Skeletal muscle cell (primary cell): Measurements from ENCODE around the gene VPS29.
A peak's percentile ranks its signal among the peaks of the same experiment; 100 is the strongest.
"Not testable (repeated sequence)": the region's sequence is repeated elsewhere in the genome, so short reads cannot be mapped to it uniquely, and the experiment has no call there.

ENCODE experiments used
- DNase-seq: peaks from one replicate; pipeline ENCODE4 v3.0.0-alpha.2; 2010; ENCODE audit warnings: low read depth
- H3K4me3 ChIP-seq: 2 replicates; pipeline ENCODE4 v1.5.1; 2011; ENCODE audit warnings: low read depth, mild to moderate bottlenecking, control low read depth, low read length, moderate library complexity

VPS29 gene

GRCh38 chr12:110501752-110502738 lies at the start of gene VPS29, which contains the start of gene RAD9B:
Gene VPS29 (minus strand): TSS chr12:110502111. CDS start chr12:110502051, 60 bp downstream.
Gene RAD9B (plus strand): TSS chr12:110502331. CDS start chr12:110502338, 7 bp downstream.
- DNase-seq, result peak; percentile 94

DNA sequence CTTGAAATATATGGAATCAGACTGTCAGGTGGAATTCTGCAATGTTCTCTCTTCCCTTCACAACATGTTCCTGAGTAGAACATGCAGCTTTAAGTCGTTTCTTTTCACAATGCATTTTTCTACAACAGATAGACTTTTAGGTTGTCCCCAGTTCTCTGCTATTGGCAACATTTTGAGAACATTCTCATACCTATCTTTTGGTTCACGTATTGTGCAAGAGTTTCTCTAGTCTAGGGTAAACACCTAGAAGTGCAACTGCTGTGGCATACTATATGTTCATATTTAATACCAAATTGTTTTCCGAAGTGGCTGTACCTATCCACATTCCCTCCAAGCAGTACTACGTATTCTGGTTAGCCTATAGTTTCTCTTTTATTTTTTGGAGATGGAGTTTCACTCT lies 49.1 kb upstream of the VPS29 start:
- no peak overlapping the region for H3K4me3 ChIP-seq
- no peak for DNase-seq

More at GRCh38 chr12:110501752-110502738, at the start of gene VPS29, which contains the start of gene RAD9B:
- H3K4me3 ChIP-seq, result peak within 1 kb of the TSS; percentile 98

GRCh38 chr12:110549716-110550115 lies 47.8 kb upstream of the VPS29 start:
- H3K4me3 ChIP-seq, result no peak overlapping the region
- DNase-seq, result no peak

- no peak for DNase-seq
- no peak overlapping the region for H3K4me3 ChIP-seq
Observed at GRCh38 chr12:110548678-110549077, 46.8 kb upstream of the VPS29 start.

- H3K4me3 ChIP-seq, result no peak overlapping the region
- no peak for DNase-seq
Observed at GRCh38 chr12:110547090-110547489, 45.2 kb upstream of the VPS29 start.

DNA sequence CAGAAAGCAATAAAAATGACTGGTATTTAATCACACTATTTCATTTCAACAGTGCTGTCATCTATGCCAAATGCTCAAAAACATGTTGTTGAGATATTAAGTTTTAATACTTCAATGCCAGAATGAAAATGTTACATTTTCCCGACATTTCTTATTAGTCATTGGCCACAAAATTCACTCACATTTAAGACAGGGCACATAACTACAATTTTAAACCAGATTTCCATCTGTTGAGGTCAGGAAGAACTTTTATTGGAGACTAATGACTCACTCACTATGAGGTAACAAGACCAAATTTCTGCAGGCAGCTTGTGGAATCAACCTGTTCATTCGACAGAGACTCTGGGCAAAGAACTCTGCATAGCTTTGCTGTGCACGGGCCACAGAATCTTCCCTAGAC lies 44.4 kb upstream of the VPS29 start:
- DNase-seq, result peak; percentile 69
- no peak overlapping the region for H3K4me3 ChIP-seq

DNA sequence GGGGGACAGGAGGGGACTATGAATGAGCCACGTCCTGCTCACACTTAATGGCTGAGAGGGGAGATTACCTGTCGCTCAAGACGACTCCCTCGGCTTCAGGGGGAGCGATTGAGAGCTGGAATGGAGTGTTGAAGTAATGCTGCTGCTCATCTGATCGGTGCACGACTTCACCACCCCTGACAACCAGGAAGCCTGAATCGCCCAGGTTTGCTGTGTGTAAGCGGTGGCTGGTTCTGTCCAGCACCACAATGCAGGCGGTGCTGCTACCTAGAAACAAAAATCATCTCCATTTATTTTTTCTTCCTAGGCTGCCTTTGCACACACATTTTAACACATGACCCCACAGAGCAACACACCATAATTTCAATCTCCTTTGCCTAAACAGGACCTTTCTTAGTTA lies 43.9 kb upstream of the VPS29 start:
- DNase-seq, result no peak

GRCh38 chr12:110545259-110545658 lies 43.3 kb upstream of the VPS29 start:
- DNase-seq, result peak; percentile 91
- H3K4me3 ChIP-seq, result not testable (repeated sequence)

More for the DNA sequence above, 43.9 kb upstream of the VPS29 start:
- H3K4me3 ChIP-seq, result no peak overlapping the region

DNA sequence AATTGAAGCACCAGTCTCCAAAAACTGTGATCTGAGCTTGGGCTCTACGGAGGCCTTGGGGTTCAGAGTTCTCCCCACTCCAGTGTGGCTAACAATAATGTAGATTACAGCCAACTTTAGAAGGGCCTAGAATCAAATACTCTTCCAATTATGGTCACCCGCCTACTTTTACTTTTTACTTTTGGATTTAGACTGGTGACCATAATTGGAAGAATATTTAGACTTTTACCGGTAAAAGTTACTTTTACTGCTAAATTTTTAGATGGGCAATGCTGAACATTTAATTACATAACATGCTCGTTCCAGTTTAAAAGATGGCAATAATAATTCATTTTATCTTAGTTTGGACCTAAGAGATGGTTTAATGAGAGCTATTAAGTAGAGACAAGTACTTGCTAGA lies 42.1 kb upstream of the VPS29 start:
- H3K4me3 ChIP-seq, result no peak overlapping the region
- DNase-seq, result no peak

DNA sequence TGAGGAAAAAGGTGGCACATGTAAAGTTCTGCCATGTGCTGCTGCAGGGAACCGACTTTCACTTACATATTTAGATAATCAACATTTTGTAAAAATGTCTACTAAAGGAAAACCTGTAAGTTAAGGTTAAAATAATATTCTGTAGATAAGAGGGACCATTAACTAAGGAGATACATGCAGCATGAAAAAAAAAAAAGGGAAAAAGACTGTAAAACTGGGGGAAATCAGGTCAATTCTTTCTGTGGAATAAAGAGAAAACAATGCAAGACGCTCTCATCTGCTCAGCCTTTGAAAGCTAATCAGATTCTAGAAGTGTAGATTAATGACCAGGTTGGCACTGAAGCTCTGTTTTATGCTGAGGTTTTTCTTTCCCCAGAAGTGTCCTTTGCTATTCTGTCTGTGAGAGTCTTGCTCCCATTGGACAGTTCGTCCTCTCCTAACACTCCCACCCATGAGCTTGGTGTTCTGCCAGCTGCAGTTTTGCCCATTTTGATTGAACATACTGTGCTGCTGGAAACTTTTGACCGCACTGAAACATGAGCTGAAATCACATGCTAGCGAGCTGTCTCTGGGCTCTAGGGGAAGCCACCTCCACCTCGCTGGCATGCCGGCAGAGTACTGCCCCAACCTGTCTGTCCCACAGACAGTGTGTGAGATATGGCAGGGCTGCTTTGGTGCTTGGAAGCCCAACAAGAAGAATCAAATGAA lies 41.5 kb upstream of the VPS29 start:
- no peak overlapping the region for H3K4me3 ChIP-seq
- DNase-seq, result peak; percentile 76

GRCh38 chr12:110540048-110540447 lies 38.1 kb upstream of the VPS29 start:
- no peak overlapping the region for H3K4me3 ChIP-seq
- no peak for DNase-seq

DNA sequence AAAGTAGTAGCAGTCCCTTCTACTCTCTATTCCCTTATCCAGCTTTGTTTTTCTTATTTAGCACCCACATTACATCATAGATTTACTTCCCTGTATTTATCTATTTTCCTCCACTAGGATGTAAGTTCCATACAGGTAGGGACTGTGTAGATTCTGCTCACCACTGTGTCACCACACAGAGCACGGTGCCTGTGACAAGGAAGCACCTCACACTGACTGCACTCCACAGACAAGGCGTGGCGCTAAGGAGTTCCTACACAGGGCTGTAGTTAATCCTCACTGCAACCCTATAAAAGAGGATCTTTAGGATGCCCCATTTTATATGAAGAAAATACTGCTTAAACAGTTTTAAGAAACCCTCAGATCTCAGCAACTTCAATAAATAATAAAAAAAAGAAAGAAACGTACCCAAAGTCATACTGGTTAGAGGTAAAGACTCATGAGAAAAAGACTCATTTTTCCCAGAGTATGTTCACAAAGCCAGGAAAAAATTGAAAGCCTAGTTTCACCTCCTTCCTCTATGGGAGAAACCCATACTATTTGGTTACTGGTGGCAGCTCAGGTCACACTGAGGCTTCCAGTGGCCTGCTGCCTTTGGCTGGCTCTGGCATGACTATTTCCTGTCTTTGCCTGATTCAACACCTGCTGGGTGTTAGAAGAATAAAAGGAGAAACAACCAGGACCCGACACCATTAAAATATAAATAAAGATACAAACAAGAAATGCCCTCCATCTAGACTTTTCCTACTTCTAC lies 37.1 kb upstream of the VPS29 start:
- H3K4me3 ChIP-seq, result no peak overlapping the region
- no peak for DNase-seq

- DNase-seq, result no peak
- H3K4me3 ChIP-seq, result no peak overlapping the region
Observed at GRCh38 chr12:110537605-110538409, 35.9 kb upstream of the VPS29 start.

DNA sequence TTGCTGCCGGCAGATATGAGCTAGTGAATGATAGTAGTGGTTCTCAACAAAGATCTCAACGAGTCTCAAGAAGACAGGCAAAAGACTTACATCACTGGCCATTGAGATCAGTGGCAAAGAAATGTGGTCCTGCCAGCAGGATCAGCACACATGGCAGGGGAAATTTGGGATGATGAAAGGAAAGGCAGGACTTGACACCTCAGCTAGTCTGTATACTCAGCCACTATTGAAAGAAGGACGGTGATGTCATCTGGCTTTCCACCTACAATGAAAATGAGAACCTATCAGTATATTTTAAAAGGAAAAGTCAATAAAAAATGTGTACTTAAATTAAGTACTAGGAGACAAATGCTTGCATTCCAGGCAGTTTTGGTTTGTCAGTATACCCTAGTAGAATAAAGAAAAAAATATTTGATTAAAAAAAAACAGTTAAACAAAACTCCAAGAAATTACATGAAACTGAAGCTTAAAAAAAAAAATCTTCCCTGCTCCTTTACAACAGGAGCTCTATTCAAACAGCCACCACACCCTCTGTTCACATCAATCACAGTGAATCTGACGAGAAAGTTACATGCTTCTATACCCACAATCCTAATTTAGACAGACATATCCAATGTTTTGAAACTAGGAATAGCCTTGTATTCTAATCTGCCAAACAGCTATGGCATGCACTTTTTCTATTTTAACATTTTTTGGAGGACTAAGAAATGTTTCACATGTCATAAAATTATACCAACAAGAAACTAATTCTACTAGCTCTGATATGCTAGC lies 35.1 kb upstream of the VPS29 start:
- DNase-seq, result no peak

DNA sequence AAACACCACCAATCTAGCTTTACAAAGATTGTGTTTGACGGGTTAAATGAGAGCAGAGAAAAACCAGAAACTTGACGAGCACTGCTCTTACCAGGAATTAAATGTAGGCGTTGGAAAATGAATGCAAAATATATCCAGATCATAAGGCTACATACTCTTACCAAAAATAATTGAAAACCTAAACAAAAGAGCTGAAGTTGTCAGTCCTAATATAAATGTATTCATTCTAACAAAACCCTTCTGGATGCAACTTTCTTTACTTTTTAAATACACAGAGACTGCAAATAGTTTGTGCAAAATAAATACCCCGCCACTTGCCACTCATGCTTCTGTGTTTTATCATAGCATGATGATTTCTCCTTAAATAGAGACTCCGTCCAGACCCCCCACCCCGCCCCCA lies 32.9 kb upstream of the VPS29 start:
- no peak overlapping the region for H3K4me3 ChIP-seq
- no peak for DNase-seq

More for the DNA sequence above, 35.1 kb upstream of the VPS29 start:
- H3K4me3 ChIP-seq, result no peak overlapping the region

DNA sequence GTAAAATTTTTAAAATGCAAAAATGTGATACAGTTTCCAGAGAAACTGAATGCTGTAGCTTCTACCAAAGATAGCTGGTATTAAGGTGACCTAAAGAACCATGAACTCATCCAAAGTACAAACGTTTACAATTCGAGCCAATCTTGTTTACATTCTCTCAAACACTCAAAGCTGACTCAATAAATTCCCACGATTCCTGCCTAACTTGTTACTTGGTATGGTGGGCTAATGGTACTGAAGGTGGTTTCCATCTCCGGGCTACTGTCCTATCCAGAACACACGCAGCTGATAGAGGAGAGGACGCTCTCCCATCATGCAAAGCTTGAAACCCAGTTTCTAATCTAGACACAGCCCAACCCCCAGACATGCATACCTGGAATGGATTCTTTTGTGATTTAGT lies 31.7 kb upstream of the VPS29 start:
- no peak overlapping the region for H3K4me3 ChIP-seq
- no peak for DNase-seq

GRCh38 chr12:110532644-110533043 lies 30.7 kb upstream of the VPS29 start:
- no peak overlapping the region for H3K4me3 ChIP-seq
- no peak for DNase-seq

- H3K4me3 ChIP-seq, result no peak overlapping the region
Observed at GRCh38 chr12:110531741-110532333, 29.9 kb upstream of the VPS29 start.

More at GRCh38 chr12:110531741-110532333, 29.9 kb upstream of the VPS29 start:
- DNase-seq, result peak; percentile 50
